Keratinocyte (primary cell): ENCODE measurements around the gene CHD9NB. TPM values are rescaled to one million over a fixed set of nuclear protein-coding genes. Genes with fewer than 3 reads are reported as not detected.

ENCODE experiments used
- DNase-seq: peaks from one replicate; pipeline ENCODE4 v3.0.0-alpha.2; 2011; ENCODE audit warnings: low read depth, missing footprints, low spot score
- FAIRE-seq: peaks from 2 replicates; lab custom pipeline; 2011; peaks lifted over from hg19 to GRCh38; lab: Jason Lieb, UNC
- H2AFZ ChIP-seq: 2 replicates; pipeline ENCODE4 v1.6.0; 2012; ENCODE audit warnings: low read length, control low read depth, inconsistent platforms; ENCODE audit not compliant: control insufficient read depth
- H3K27ac ChIP-seq: 2 replicates; pipeline ENCODE4 v1.5.1; 2011; ENCODE audit warnings: low read length; ENCODE audit not compliant: control insufficient read depth, insufficient read depth
- H3K27me3 ChIP-seq: 3 replicates; pipeline ENCODE4 v1.6.0; 2011; ENCODE audit warnings: low read length; ENCODE audit not compliant: control insufficient read depth, insufficient read depth; ENCODE audit errors: extremely low read depth
- H3K36me3 ChIP-seq, 2 experiments: 2 replicates in 1 of 2; 3 replicates in 1 of 2; pipeline ENCODE4 v1.5.1; 2011; ENCODE audit warnings: low read length in 2 of 2, mild to moderate bottlenecking in 1 of 2; ENCODE audit not compliant: control insufficient read depth in 2 of 2, insufficient read depth in 2 of 2; ENCODE audit errors: extremely low read depth in 1 of 2
- H3K4me1 ChIP-seq: 3 replicates; pipeline ENCODE4 v1.5.1; 2011; ENCODE audit warnings: low read length; ENCODE audit not compliant: control insufficient read depth, insufficient read depth; ENCODE audit errors: extremely low read depth
- H3K4me2 ChIP-seq: 3 replicates; pipeline ENCODE4 v1.6.0; 2011; ENCODE audit warnings: low read depth, low read length; ENCODE audit not compliant: control insufficient read depth, insufficient read depth; ENCODE audit errors: extremely low read depth
- H3K4me3 ChIP-seq, 3 experiments: fragments of 200-600 bp in 1 of 3; sonication (generic) in 1 of 3; 2 replicates in 2 of 3; 3 replicates in 1 of 3; pipeline ENCODE4 v1.5.1; 2011 to 2016; ENCODE audit warnings: low read length in 3 of 3, mild to moderate bottlenecking in 3 of 3, control low read depth in 2 of 3, inconsistent platforms in 1 of 3, low read depth in 1 of 3, mixed read lengths in 1 of 3, mixed run types in 1 of 3, moderate library complexity in 1 of 3; ENCODE audit not compliant: control insufficient read depth in 2 of 3, insufficient read depth in 2 of 3; ENCODE audit errors: extremely low read depth in 1 of 3
- H3K79me2 ChIP-seq: 2 replicates; pipeline ENCODE4 v1.6.0; 2012; ENCODE audit warnings: low read length; ENCODE audit not compliant: control insufficient read depth, insufficient read depth
- H3K9ac ChIP-seq: 3 replicates; pipeline ENCODE4 v1.6.0; 2011; ENCODE audit warnings: low read length; ENCODE audit not compliant: control insufficient read depth, insufficient read depth; ENCODE audit errors: extremely low read depth
- H3K9me1 ChIP-seq: 3 replicates; pipeline ENCODE4 v1.6.0; 2011; ENCODE audit warnings: low read length; ENCODE audit not compliant: control insufficient read depth, insufficient read depth; ENCODE audit errors: extremely low read depth
- H3K9me3 ChIP-seq: 2 replicates; pipeline ENCODE4 v1.5.1; 2012; ENCODE audit warnings: low read depth, low read length; ENCODE audit not compliant: control insufficient read depth
- H4K20me1 ChIP-seq: 3 replicates; pipeline ENCODE4 v1.6.0; 2011; ENCODE audit warnings: low read length; ENCODE audit not compliant: control insufficient read depth, insufficient read depth; ENCODE audit errors: extremely low read depth
- CTCF ChIP-seq, 3 experiments: IDR thresholded peaks in 1 of 3; conservative IDR thresholded peaks in 1 of 3; optimal IDR thresholded peaks in 1 of 3; 2 replicates in 2 of 3; 3 replicates in 1 of 3; pipeline versions ENCODE3 to v1.5.1; 2011; ENCODE audit warnings: low read length in 3 of 3, mild to moderate bottlenecking in 3 of 3, moderate library complexity in 2 of 3, control low read depth in 1 of 3, inconsistent platforms in 1 of 3; ENCODE audit not compliant: insufficient read depth in 2 of 3; ENCODE audit errors: extremely low read depth in 1 of 3
- EZH2 ChIP-seq: IDR thresholded peaks from one replicate; pipeline ENCODE4 v1.6.1; 2012; ENCODE audit warnings: inconsistent platforms, mild to moderate bottlenecking, low read length, moderate library complexity
- dilution Hi-C: fragments of 300-500 bp; cut with MboI; formaldehyde crosslinking; loops from one replicate; pipeline ENCODE4 v1.7.0; 2020; ENCODE audit warnings: low sequenced_read_pairs; ENCODE audit not compliant: extremely low pct_ligation_motif_present
- polyA plus RNA-seq, 5 experiments: library from polyadenylated mRNA; depleted of rRNA in 3 of 5; stranded (reverse) in 3 of 5; stranded (forward) in 1 of 5; unstranded in 1 of 5; fragments of >200 nt; gene quantifications; 1 replicate in 1 of 5; 2 replicates in 3 of 5; 3 replicates in 1 of 5; pipeline versions ENCODE4 v1.2.1 to v1.2.3, GENCODE V29; 2011 to 2012; ENCODE audit warnings: missing spikeins in 2 of 5, low read depth in 1 of 5, low replicate concordance in 1 of 5

CHD9NB gene
- polyA plus RNA-seq, 1 donor (not counting 4 experiments of a cell fraction or from before 2014, with no cell fraction given), result 0.64 TPM

- Histone ChIP-seq H3K79me2 (no peaks in the 10 kb centered on the region), H3K27me3 (no peaks in the 10 kb centered on the region), H3K36me3 (no peaks in the 10 kb centered on the region), H3K9me1 (no peaks in the 10 kb centered on the region), H3K4me1 (peaks cover 35% of the 10 kb centered on the region), H3K9me3 (no peaks in the 10 kb centered on the region), H4K20me1 (no peaks in the 10 kb centered on the region), H3K4me2 (no peak overlapping the region), H3K9ac (no peak overlapping the region), H3K4me3 (no peak overlapping the region), H2AFZ (no peak overlapping the region), H3K27ac (no peak overlapping the region)
- DNase-seq (no peak), FAIRE-seq (peak; percentile 67)
- dilution Hi-C loops, result no loop called here
- no peak for TF ChIP-seq CTCF (optimal IDR thresholded peaks at IDR 0.05 in 1 of 3, IDR thresholded peaks at IDR 0.05 in 1 of 3, conservative IDR thresholded peaks at IDR 0.05 in 1 of 3; ENCODE audit: extremely low read depth in 1 of 3, insufficient read depth in 2 of 3, low read length in 3 of 3)
- no peak for TF ChIP-seq EZH2
These were observed 7.1 kb downstream of the CHD9NB start for GRCh38 chr16:53045341-53046220.

GRCh38 chr16:53043986-53044601 lies 8.6 kb downstream of the CHD9NB start:
- no peak for FAIRE-seq
- Histone ChIP-seq H3K79me2 (no peaks in the 10 kb centered on the region), H3K4me2 (peak overlapping the region; percentile 11), H3K4me3 (no peak overlapping the region), H3K9me3 (no peaks in the 10 kb centered on the region), H3K36me3 (no peaks in the 10 kb centered on the region), H3K27ac (no peak overlapping the region), H3K4me1 (peaks cover 35% of the 10 kb centered on the region), H3K9ac (peak overlapping the region; percentile 1), H4K20me1 (no peaks in the 10 kb centered on the region), H3K9me1 (no peaks in the 10 kb centered on the region), H3K27me3 (no peaks in the 10 kb centered on the region), H2AFZ (peak overlapping the region; percentile 75)
- dilution Hi-C loops, result no loop called here
- TF ChIP-seq EZH2, result no peak
- no peak for DNase-seq
